ENCODE measurements around the gene PARD3. TPM values are rescaled to one million over a fixed set of nuclear protein-coding genes. Genes with fewer than 3 reads are reported as not detected.

PARD3 gene
- total RNA-seq, 1 donor from 2014 or later = 51.2 TPM

- Mint-ChIP-seq H3K4me3 (no peak overlapping the region), H3K9me3 (peaks cover 13% of the 10 kb centered on the region)
- TF ChIP-seq CTCF (conservative IDR thresholded peaks at IDR 0.05) = no peak
These were observed 284.3 kb downstream of the PARD3 start for GRCh38 chr10:34530778-34531177.

GRCh38 chr10:34528320-34528719 is 286.8 kb downstream of the PARD3 start:
- Mint-ChIP-seq H3K27me3 (ENCODE audit: low read depth) (no peaks in the 10 kb centered on the region), H3K9me3 (peaks cover 11% of the 10 kb centered on the region), H3K36me3 (ENCODE audit: low read depth) (peaks cover 17% of the 10 kb centered on the region), H3K4me1 (peaks cover 30% of the 10 kb centered on the region), H3K4me3 (no peak overlapping the region), H3K27ac (ENCODE audit: unreplicated experiment) (no peak overlapping the region)
- no peak for TF ChIP-seq CTCF (conservative IDR thresholded peaks at IDR 0.05)
- no peak for DNase-seq (ENCODE audit: low read depth, low spot score)

More at GRCh38 chr10:34530778-34531177, 284.3 kb downstream of the PARD3 start:
- Mint-ChIP-seq H3K27ac (ENCODE audit: unreplicated experiment) (no peak overlapping the region), H3K27me3 (ENCODE audit: low read depth) (no peaks in the 10 kb centered on the region), H3K4me1 (peaks cover 34% of the 10 kb centered on the region), H3K36me3 (ENCODE audit: low read depth) (peaks cover 20% of the 10 kb centered on the region)
- DNase-seq (ENCODE audit: low read depth, low spot score) = no peak

DNA sequence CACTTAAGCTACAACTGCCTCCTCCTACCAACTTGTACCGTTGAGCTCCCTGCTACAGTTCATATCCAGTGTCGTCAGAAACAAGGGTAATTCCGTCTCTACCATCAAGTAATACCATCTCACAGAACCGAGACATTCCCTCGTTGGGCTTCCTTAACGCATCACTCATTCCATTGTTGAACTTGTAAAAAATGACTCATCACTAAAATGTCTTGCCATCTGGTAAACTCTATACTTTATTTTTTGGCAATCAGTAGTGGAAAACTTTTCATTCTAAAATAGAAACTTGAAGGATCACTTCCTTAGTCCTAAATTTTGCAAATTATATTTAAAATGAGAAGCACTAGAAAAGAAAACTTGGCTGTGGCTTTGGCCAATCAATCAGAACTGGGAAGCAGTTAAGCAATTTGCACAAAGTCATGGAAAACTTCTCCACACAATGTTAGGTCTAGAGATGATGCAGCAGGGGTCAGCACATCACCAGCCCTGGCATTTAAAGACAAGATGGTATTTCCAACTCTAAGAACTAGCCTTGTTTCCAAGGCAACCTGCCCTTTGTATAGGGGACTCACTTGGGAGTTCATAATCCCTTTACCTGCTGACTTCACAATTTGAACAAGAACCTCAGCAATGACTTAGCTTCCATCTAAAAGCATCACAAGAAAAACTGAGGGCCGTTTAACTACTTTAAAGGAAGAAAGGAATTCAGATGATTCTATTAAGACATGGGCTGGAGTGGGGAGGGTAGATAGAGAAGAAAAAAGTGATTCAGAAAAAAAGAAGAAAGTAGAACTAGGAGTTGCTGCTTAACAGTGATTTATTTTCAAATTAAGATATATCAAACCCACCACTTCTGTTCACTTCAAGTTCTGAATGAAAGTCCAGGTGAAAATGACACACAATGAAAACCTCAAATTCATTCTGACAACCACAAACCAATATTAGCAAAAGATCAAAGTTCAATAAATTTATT is 288.1 kb downstream of the PARD3 start:
- peaks cover 36% of the 10 kb centered on the region for H3K4me1 Mint-ChIP-seq
- H3K27me3 Mint-ChIP-seq (ENCODE audit: low read depth) = no peaks in the 10 kb centered on the region
- peaks cover 17% of the 10 kb centered on the region for H3K36me3 Mint-ChIP-seq (ENCODE audit: low read depth)
- no peak overlapping the region for H3K4me3 Mint-ChIP-seq
- no peak for TF ChIP-seq CTCF (conservative IDR thresholded peaks at IDR 0.05)
- H3K27ac Mint-ChIP-seq (ENCODE audit: unreplicated experiment) = no peak overlapping the region
- H3K9me3 Mint-ChIP-seq = peaks cover 8% of the 10 kb centered on the region
- DNase-seq (ENCODE audit: low read depth, low spot score) = no peak

DNA sequence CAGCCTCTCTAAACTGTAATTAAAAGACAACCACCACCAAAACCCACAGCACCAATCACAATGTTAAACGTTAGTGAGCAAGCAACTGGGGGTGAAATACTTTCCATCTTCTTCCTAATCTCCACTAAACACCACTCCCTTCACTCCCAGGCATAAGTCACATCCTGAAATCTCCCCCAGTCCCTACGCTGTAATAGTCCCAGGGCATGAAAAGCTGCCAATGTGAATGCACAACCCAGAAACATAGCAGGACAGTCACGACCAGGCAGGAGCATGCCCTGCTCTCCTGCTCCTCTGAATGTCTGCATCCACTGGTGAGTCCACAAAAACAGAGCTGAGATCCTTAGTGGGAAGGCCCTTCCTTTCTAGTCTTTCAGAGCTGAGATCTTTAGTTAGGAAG is 288.9 kb downstream of the PARD3 start:
- Mint-ChIP-seq H3K27me3 (ENCODE audit: low read depth) (no peaks in the 10 kb centered on the region), H3K27ac (ENCODE audit: unreplicated experiment) (no peak overlapping the region), H3K4me1 (peaks cover 31% of the 10 kb centered on the region), H3K36me3 (ENCODE audit: low read depth) (peaks cover 9% of the 10 kb centered on the region), H3K4me3 (no peak overlapping the region), H3K9me3 (peaks cover 4% of the 10 kb centered on the region)
- TF ChIP-seq CTCF (conservative IDR thresholded peaks at IDR 0.05) = no peak
- DNase-seq (ENCODE audit: low read depth, low spot score) = no peak

DNA sequence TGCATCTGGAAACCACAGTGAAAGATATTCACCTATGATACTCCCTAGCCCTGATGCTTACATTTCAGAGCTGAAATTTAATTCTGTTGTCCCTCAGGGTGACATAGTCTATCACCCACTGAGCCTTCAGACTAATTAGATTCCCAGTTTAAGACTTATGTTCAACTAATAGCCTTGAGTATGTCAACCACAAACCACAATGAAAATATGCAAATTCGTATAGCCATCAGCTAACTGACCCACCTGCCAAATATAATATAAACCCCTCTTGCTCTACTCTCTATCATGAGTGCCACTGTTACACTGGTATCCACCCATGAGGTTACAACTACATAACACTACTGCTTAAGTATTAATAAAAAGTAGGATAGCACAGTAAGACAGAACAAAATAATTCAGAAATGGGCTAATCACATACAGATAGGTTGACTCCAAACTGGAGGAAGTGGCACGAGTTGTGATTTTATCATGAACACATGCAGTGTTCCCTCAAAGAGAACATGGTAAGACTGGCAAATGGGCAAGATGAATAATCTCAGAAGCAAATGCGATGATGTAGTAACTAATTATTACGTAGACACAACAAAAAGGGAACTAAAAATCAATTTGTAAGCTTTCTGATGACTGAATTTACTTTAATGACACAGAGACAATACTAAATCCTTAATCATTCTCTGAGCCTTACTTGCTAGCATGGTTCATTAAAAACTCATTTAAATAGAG is 290.6 kb downstream of the PARD3 start:
- no peak for DNase-seq (ENCODE audit: low read depth, low spot score)
- Mint-ChIP-seq H3K4me1 (peaks cover 34% of the 10 kb centered on the region), H3K36me3 (ENCODE audit: low read depth) (peaks cover 6% of the 10 kb centered on the region), H3K27me3 (ENCODE audit: low read depth) (no peaks in the 10 kb centered on the region), H3K9me3 (no peaks in the 10 kb centered on the region), H3K27ac (ENCODE audit: unreplicated experiment) (no peak overlapping the region), H3K4me3 (no peak overlapping the region)
- no peak for TF ChIP-seq CTCF (conservative IDR thresholded peaks at IDR 0.05)

Measured in neural crest cell (in vitro differentiated cells).